ENCODE data around the gene ICAM3.

- TF ChIP-seq CTCF (IDR thresholded peaks at IDR 0.05) (no peak), POLR2A (IDR thresholded peaks at IDR 0.05) (no peak)
Measured at GRCh38 chr19:10305139-10305806, 34.2 kb downstream of the ICAM3 start.
